WTC11 (cell line): Measurements from ENCODE around the gene DNAJC24. TPM values are rescaled to one million over a fixed set of nuclear protein-coding genes. Genes with fewer than 3 reads are reported as not detected.

Experiments
- ATAC-seq: fragments of 200-7000 bp; cut with Tn5 transposase; 2 replicates; pipeline ENCODE4 v1.10.0; 2021; ENCODE audit warnings: mild to moderate bottlenecking, moderate library complexity
- CTCF ChIA-PET: fragments of 300-600 bp; sonication (Branson Sonifier 250); formaldehyde crosslinking; loops from one replicate; lab custom pipeline; 2021; ENCODE audit warnings: antibody characterized with exemption; lab: Charles Lee
- POLR2A ChIA-PET: fragments of 350-600 bp; sonication (Branson Sonifier 250); formaldehyde crosslinking; loops from one replicate; lab custom pipeline; 2021; ENCODE audit warnings: antibody characterized with exemption; lab: Charles Lee
- DNase-seq: peaks from one replicate; pipeline ENCODE4 v3.0.0; 2021; ENCODE audit warnings: low spot score
- H3K27ac Mint-ChIP-seq: 2 replicates; pipeline ENCODE4 v1.8.0; 2021; ENCODE audit warnings: mixed read lengths
- H3K27me3 Mint-ChIP-seq: 2 replicates; pipeline ENCODE4 v1.8.0; 2021; ENCODE audit warnings: low read depth, mild to moderate bottlenecking, moderate library complexity, mixed read lengths
- H3K36me3 Mint-ChIP-seq: 2 replicates; pipeline ENCODE4 v1.8.0; 2021; ENCODE audit warnings: mixed read lengths
- H3K4me1 Mint-ChIP-seq: 2 replicates; pipeline ENCODE4 v1.8.0; 2022; ENCODE audit warnings: mixed read lengths
- H3K4me3 Mint-ChIP-seq: 2 replicates; pipeline ENCODE4 v1.8.0; 2021; ENCODE audit warnings: mild to moderate bottlenecking, moderate library complexity, mixed read lengths
- H3K9me3 Mint-ChIP-seq: 2 replicates; pipeline ENCODE4 v1.8.0; 2021; ENCODE audit warnings: mixed read lengths
- AFF4 ChIP-seq: sonication (generic); formaldehyde crosslinking; IDR thresholded peaks from 2 replicates; pipeline ENCODE4 v1.8.1; 2023; ENCODE audit warnings: mild to moderate bottlenecking, missing genetic modification reagents, borderline replicate concordance
- ARID4B ChIP-seq: sonication (generic); formaldehyde crosslinking; IDR thresholded peaks from 2 replicates; pipeline ENCODE4 v1.8.0; 2023; ENCODE audit warnings: missing genetic modification reagents, mild to moderate bottlenecking, borderline replicate concordance
- ATF3 ChIP-seq: sonication (generic); formaldehyde crosslinking; conservative IDR thresholded peaks from 2 replicates; pipeline ENCODE4 v1.8.1; 2022; ENCODE audit warnings: mild to moderate bottlenecking, missing genetic modification reagents
- CDX4 ChIP-seq: fragments of 250-450 bp; sonication (Bioruptor Pico); IDR thresholded peaks from 2 replicates; pipeline ENCODE4 v1.9.0; 2021; ENCODE audit warnings: moderate library complexity, mild to moderate bottlenecking, inconsistent platforms, borderline replicate concordance
- CREM ChIP-seq: sonication (generic); formaldehyde crosslinking; IDR thresholded peaks from 2 replicates; pipeline ENCODE4 v1.8.1; 2022; ENCODE audit warnings: mild to moderate bottlenecking, missing genetic modification reagents, moderate library complexity
- E2F1 ChIP-seq: sonication (generic); formaldehyde crosslinking; IDR thresholded peaks from 2 replicates; pipeline ENCODE4 v1.8.0; 2022; ENCODE audit warnings: mild to moderate bottlenecking, missing genetic modification reagents
- E2F5 ChIP-seq: sonication (generic); formaldehyde crosslinking; IDR thresholded peaks from 2 replicates; pipeline ENCODE4 v1.8.1; 2022; ENCODE audit warnings: mild to moderate bottlenecking, moderate library complexity, missing genetic modification reagents
- GRHL2 ChIP-seq: fragments of 250-450 bp; sonication (Bioruptor Pico); IDR thresholded peaks from 2 replicates; pipeline ENCODE4 v1.8.0; 2022; ENCODE audit warnings: mild to moderate bottlenecking, moderate library complexity; ENCODE audit not compliant: insufficient replicate concordance, severe bottlenecking
- HMGXB4 ChIP-seq: sonication (generic); formaldehyde crosslinking; IDR thresholded peaks from 2 replicates; pipeline ENCODE4 v1.8.1; 2023; ENCODE audit warnings: mild to moderate bottlenecking, moderate library complexity, missing genetic modification reagents
- JUN ChIP-seq: sonication (generic); formaldehyde crosslinking; IDR thresholded peaks from 2 replicates; pipeline ENCODE4 v1.8.0; 2023; ENCODE audit warnings: mild to moderate bottlenecking, missing genetic modification reagents
- MLX ChIP-seq: sonication (generic); formaldehyde crosslinking; IDR thresholded peaks from 2 replicates; pipeline ENCODE4 v1.8.1; 2023; ENCODE audit warnings: mild to moderate bottlenecking, missing genetic modification reagents, moderate library complexity
- MYBL2 ChIP-seq: sonication (generic); formaldehyde crosslinking; IDR thresholded peaks from 2 replicates; pipeline ENCODE4 v1.8.1; 2023; ENCODE audit warnings: mild to moderate bottlenecking, moderate library complexity, missing genetic modification reagents
- SOX15 ChIP-seq: fragments of 250-450 bp; sonication (Bioruptor Pico); IDR thresholded peaks from 2 replicates; pipeline ENCODE4 v1.9.0; 2021; ENCODE audit warnings: mild to moderate bottlenecking
- TEAD1 ChIP-seq: sonication (generic); formaldehyde crosslinking; IDR thresholded peaks from 2 replicates; pipeline ENCODE4 v1.8.0; 2022; ENCODE audit warnings: mild to moderate bottlenecking, missing genetic modification reagents
- ZBTB21 ChIP-seq: sonication (generic); formaldehyde crosslinking; IDR thresholded peaks from 2 replicates; pipeline ENCODE4 v1.8.1; 2023; ENCODE audit warnings: mild to moderate bottlenecking, missing genetic modification reagents, borderline replicate concordance
- ZBTB43 ChIP-seq: sonication (generic); formaldehyde crosslinking; IDR thresholded peaks from 2 replicates; pipeline ENCODE4 v1.8.1; 2023; ENCODE audit warnings: mild to moderate bottlenecking, missing genetic modification reagents
- ZNF281 ChIP-seq: sonication (generic); formaldehyde crosslinking; IDR thresholded peaks from 2 replicates; pipeline ENCODE4 v1.8.0; 2023; ENCODE audit warnings: mild to moderate bottlenecking, missing genetic modification reagents
- ZNF396 ChIP-seq: fragments of 250-450 bp; sonication (Bioruptor Pico); IDR thresholded peaks from 2 replicates; pipeline ENCODE4 v1.8.0; 2021; ENCODE audit warnings: mild to moderate bottlenecking, moderate library complexity, borderline replicate concordance
- total RNA-seq: library from RNA; stranded (reverse); gene quantifications from 3 replicates; pipeline ENCODE4 v1.2.3, GENCODE V29; 2021

DNAJC24 gene
- total RNA-seq, 1 experiment from 2014 or later: 15.4 TPM

- H3K27me3 Mint-ChIP-seq: no peaks in the 10 kb centered on the region
- DNase-seq (no peak), ATAC-seq (no peak)
- H3K4me1 Mint-ChIP-seq: peaks cover 3% of the 10 kb centered on the region
- no peaks in the 10 kb centered on the region; the same call in 1 of the 2 replicates for H3K36me3 Mint-ChIP-seq
- no peak overlapping the region for H3K27ac Mint-ChIP-seq
- no peaks in the 10 kb centered on the region for H3K9me3 Mint-ChIP-seq
- CTCF ChIA-PET: no interaction called here
- H3K4me3 Mint-ChIP-seq: no peak overlapping the region
- POLR2A ChIA-PET: no interaction called here
- TF ChIP-seq ARID4B (CRISPR knock-in tag) (no peak), ZNF281 (CRISPR knock-in tag) (no peak), ZNF396 (CRISPR knock-in tag) (no peak), ZBTB43 (CRISPR knock-in tag) (no peak), CDX4 (CRISPR knock-in tag) (no peak), ZBTB21 (CRISPR knock-in tag) (no peak), ATF3 (no peak), CREM (CRISPR knock-in tag) (no peak), SOX15 (no peak), E2F1 (no peak), MLX (CRISPR knock-in tag) (no peak), E2F5 (no peak), AFF4 (CRISPR knock-in tag) (no peak), TEAD1 (CRISPR knock-in tag) (no peak), MYBL2 (CRISPR knock-in tag) (no peak), JUN (CRISPR knock-in tag) (no peak), HMGXB4 (CRISPR knock-in tag) (no peak), GRHL2 (CRISPR knock-in tag) (no peak)
Measured at GRCh38 chr11:31479066-31479465, 109.4 kb downstream of the DNAJC24 start.
